ENCODE measurements around the gene AADACL2.

Gene AADACL2

GRCh38 chr3:151775314-151776258, 41.9 kb downstream of the AADACL2 start:
- TF ChIP-seq CTCF (conservative IDR thresholded peaks at IDR 0.05; ENCODE audit: low read length): no peak
- Histone ChIP-seq H3K9me3 (ENCODE audit: insufficient read depth, low read depth, low read length) (no peaks in the 10 kb centered on the region), H3K4me2 (ENCODE audit: low read depth, low read length, poor library complexity, severe bottlenecking) (no peak overlapping the region), H3K4me1 (ENCODE audit: insufficient read depth, low read length, poor library complexity, severe bottlenecking) (peaks cover 5% of the 10 kb centered on the region), H3K9me2 (replicated peaks; ENCODE audit: low read depth, low read length) (no peaks in the 10 kb centered on the region), H3K27me3 (ENCODE audit: insufficient read depth, low read length, poor library complexity, severe bottlenecking) (no peaks in the 10 kb centered on the region), H3K9ac (ENCODE audit: low read depth, low read length, poor library complexity, severe bottlenecking) (no peak overlapping the region), H3K4me3 (ENCODE audit: low read length, poor library complexity, severe bottlenecking) (no peak overlapping the region), H3K79me2 (ENCODE audit: insufficient read depth, low read length) (no peaks in the 10 kb centered on the region), H3K36me3 (ENCODE audit: insufficient read depth, low read length) (no peaks in the 10 kb centered on the region), H3F3A (ENCODE audit: low read depth) (no peaks in the 10 kb centered on the region), H2AFZ (ENCODE audit: low read length) (peak overlapping the region; percentile 65), H4K20me1 (ENCODE audit: insufficient read depth, low read length, poor library complexity, severe bottlenecking) (no peaks in the 10 kb centered on the region)

GRCh38 chr3:151776259-151776740, 42.6 kb downstream of the AADACL2 start:
- Histone ChIP-seq H3K9me2 (replicated peaks; ENCODE audit: low read depth, low read length) (no peaks in the 10 kb centered on the region), H4K20me1 (ENCODE audit: insufficient read depth, low read length, poor library complexity, severe bottlenecking) (no peaks in the 10 kb centered on the region), H3K9me3 (ENCODE audit: insufficient read depth, low read depth, low read length) (no peaks in the 10 kb centered on the region), H3K4me2 (ENCODE audit: low read depth, low read length, poor library complexity, severe bottlenecking) (no peak overlapping the region), H3K27me3 (ENCODE audit: insufficient read depth, low read length, poor library complexity, severe bottlenecking) (no peaks in the 10 kb centered on the region), H3K36me3 (ENCODE audit: insufficient read depth, low read length) (no peaks in the 10 kb centered on the region), H3K79me2 (ENCODE audit: insufficient read depth, low read length) (no peaks in the 10 kb centered on the region), H3F3A (ENCODE audit: low read depth) (no peaks in the 10 kb centered on the region), H3K4me1 (ENCODE audit: insufficient read depth, low read length, poor library complexity, severe bottlenecking) (no peaks in the 10 kb centered on the region), H3K9ac (ENCODE audit: low read depth, low read length, poor library complexity, severe bottlenecking) (no peak overlapping the region), H2AFZ (ENCODE audit: low read length) (no peak overlapping the region), H3K4me3 (ENCODE audit: low read length, poor library complexity, severe bottlenecking) (no peak overlapping the region)
- TF ChIP-seq EZH2phosphoT487 (IDR thresholded peaks at IDR 0.05; ENCODE audit: borderline replicate concordance): no peak
- TF ChIP-seq CTCF (conservative IDR thresholded peaks at IDR 0.05; ENCODE audit: low read length): no peak

DNA sequence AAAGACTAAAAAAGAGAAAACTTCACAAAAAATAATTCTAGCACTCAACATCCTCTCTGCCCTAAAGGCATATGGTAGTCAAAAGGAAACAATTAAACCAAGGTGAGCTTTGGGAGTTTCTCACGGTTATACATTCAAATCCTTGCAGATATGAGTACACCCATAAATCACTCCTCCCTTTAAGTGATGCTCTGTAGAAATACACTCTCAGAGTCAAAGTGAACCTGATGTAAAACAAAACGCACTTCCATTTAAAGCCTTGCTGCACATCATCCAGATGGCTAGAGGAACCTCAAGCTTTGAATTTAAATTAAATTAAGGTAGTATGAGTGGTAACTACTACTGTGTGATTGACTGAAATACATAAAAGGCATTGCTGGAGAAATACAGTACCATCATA, 44.2 kb downstream of the AADACL2 start:
- no peaks in the 10 kb centered on the region for H3K36me3 ChIP-seq (ENCODE audit: insufficient read depth, low read length)
- no peaks in the 10 kb centered on the region for H3K4me1 ChIP-seq (ENCODE audit: insufficient read depth, low read length, poor library complexity, severe bottlenecking)

More for the DNA sequence above, 44.2 kb downstream of the AADACL2 start:
- TF ChIP-seq EZH2phosphoT487 (IDR thresholded peaks at IDR 0.05; ENCODE audit: borderline replicate concordance) (no peak), CTCF (conservative IDR thresholded peaks at IDR 0.05; ENCODE audit: low read length) (no peak)
- Histone ChIP-seq H3K9me3 (ENCODE audit: insufficient read depth, low read depth, low read length) (no peaks in the 10 kb centered on the region), H3K4me3 (ENCODE audit: low read length, poor library complexity, severe bottlenecking) (no peak overlapping the region), H3K27me3 (ENCODE audit: insufficient read depth, low read length, poor library complexity, severe bottlenecking) (no peaks in the 10 kb centered on the region), H2AFZ (ENCODE audit: low read length) (no peak overlapping the region), H3K4me2 (ENCODE audit: low read depth, low read length, poor library complexity, severe bottlenecking) (no peak overlapping the region), H3K9ac (ENCODE audit: low read depth, low read length, poor library complexity, severe bottlenecking) (no peak overlapping the region), H3F3A (ENCODE audit: low read depth) (no peaks in the 10 kb centered on the region), H4K20me1 (ENCODE audit: insufficient read depth, low read length, poor library complexity, severe bottlenecking) (no peaks in the 10 kb centered on the region), H3K9me2 (replicated peaks; ENCODE audit: low read depth, low read length) (no peaks in the 10 kb centered on the region), H3K79me2 (ENCODE audit: insufficient read depth, low read length) (no peaks in the 10 kb centered on the region)

Measured in Loucy (cell line).